NCI-H748 (cell line): ENCODE measurements around the gene IFITM1.
"Not testable (repeated sequence)": the region's sequence is repeated elsewhere in the genome, so short reads cannot be mapped to it uniquely, and the experiment has no call there.

Source experiments
- DNase-seq: peaks from one replicate; lab custom pipeline; 2025; ENCODE audit not compliant: unreplicated experiment; lab: John Stamatoyannopoulos, UW

IFITM1 gene

GRCh38 chr11:293852-294661, 19.8 kb upstream of the IFITM1 start:
- no peak for DNase-seq

DNA sequence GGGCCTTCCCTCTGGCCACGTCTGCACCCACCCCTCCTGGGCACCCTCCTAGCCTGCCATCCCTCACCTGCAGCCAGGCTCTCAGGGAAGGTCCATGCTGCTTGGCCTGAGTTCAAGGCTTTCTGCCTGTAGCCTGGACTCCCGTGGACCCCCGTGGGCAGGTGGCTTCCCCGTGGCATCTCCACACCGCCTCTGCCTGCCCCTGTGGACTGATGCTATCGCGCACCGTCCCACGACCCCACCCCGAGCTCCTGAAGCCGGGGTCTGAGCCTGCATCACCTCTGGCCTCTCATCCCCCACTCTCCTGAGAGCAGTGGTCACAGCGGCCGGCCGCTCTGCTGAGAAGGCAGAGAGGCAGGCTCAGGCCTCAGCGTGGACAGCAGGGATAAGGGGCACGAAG, 19.1 kb upstream of the IFITM1 start:
- DNase-seq: no peak

DNA sequence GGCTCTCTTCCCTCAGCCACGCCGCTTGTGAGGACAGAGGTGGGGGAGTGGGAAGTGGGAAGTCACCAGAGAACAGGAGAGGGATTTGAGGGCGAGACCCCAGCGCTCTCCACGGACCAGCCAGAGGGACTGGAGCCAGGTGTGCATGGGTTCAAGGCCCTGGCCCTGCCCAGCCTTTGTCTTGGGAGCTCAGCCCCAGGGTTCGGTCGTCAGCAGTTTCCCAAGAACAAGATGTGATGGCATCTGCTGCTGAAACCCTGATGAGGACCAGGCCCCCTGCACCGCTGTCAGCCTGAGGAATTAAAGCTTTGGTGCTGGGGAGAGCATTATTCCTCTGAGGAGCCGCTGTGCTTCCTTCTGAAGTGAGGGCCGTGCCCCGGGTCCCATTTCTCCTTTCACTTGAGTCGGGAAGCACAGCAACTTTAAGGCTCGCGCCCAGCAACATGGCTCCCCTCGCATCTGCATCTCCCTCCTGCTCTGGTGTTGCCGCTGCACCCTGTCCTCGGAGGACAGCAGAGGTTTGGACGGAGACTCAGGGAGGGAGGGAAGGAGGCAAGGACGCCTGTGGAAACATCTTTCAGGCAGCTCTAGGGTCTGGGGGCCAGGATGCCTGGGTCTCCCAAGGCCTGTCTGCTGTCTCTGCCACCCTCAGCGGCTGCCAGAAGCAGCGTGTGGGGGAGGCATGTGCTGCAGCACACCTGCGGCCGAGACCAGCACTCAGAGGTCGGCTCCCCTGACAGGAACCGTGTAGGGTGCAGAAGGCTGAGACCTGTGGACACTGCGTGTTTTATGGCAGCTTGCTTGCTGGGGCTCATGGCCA, 18.3 kb upstream of the IFITM1 start:
- no peak for DNase-seq

DNA sequence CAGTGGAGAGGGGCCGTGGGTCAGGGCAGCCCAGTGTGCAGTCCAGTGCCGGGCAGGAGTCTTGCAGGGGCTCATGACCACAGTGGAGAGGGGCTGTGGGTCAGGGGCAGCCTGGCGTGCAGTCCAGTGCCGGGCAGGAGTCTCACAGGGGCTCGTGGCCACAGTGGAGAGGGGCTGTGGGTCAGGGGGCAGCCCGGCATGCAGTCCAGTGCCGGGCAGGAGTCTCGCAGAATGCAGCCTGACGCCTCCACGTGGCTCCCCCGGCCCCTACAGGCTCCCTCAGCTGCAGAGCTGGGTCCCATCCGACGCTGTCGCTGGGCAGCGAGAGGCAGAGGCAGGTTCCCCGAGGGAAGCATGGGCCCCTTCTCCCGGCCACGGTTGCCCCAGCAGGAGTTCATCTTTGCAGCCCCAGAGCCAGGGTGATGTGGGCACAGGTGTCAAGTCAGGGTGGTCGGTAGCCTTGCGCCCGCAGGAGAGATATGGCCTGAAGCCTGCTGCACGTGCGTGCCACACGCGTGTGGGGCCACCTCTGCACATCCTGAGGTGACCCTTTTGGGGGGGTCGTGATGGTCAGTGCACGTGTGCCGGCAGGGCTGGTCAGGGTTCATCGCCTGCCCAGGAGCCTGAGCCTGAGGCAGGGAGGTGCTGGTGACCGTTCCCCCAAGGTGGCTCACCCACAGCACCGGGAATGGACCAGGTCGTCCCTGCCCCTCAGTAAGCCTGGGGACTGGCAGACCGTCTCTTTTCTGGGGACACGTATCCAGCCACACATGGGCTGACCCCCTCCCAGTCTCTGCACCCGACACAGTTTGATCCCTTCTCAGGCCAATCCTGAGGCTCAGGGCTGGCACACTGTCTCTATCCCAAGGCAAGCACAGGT, 17.4 kb upstream of the IFITM1 start:
- DNase-seq: no peak

DNA sequence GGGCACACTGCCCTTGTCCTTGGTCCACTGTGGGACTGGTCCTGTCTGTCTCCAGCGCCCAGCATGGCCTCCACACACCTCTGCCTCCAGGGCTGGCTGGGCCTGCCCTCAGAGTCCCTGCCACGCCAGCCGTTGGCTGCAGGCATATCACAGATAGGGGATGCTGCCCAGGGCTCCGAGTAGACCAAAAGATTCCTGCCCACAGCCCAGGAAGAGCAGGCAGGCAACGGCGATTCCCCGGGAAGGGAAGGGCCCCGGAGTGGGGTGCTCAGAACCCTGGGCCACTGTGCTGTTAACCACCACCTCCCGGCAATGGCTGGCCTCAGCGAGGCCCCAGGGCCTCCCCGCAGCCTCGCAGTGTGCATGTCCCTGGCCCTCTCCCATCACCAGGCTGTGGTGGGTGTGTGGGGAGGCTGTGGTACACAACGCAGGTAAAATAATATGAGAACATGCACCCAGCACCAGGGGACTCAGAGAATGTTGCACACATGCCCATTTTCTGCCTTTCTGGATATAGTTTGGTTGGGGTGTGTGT, 16.7 kb upstream of the IFITM1 start:
- no peak for DNase-seq

DNA sequence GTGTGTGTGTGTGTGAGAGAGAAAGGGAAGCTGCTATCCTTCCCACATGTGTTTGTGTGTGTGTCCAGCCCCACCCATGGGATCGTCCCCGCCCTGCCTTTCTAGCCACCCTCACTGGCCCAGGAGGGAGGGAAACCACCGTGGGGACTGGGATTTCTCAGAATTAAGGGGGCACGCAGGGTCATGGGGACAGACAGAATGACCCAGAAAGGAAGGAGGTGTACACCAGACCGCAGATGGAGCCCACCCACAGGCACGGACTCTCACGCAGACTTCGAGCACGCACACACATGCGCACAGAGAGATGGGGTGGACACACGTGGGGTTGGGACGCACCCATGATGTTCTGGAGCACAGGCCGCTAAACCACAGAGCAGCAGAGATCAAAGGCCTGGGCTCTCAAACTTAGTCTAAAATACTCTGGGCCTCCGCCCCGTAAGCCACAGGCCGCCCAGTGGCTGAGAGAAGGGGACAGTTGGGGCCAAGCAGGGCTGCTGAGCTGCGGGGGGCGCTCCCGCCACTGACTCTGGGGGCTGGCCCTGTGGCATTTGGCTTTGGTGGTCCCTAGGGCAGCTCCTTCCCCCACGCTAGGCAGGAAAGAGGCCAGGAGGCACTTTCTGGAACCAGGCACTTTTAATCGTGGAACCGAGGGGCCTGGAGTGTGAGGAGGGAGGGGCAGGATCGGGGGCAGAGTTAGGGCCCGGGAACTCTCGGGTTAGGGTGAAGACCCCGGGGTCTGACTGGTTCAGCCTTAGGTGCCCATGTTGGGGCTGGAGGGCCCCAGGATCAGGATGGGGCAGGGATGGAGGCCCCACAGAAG, 16.0 kb upstream of the IFITM1 start:
- no peak for DNase-seq

- no peak for DNase-seq
These were observed 15.3 kb upstream of the IFITM1 start for GRCh38 chr11:298406-299065.

GRCh38 chr11:299081-299891, 14.6 kb upstream of the IFITM1 start, which contains the start of gene IFITM5:
Gene IFITM5, minus strand, starts transcription at chr11:299526. Its CDS starts 36 bp downstream, at chr11:299490.
- DNase-seq: no peak

- no peak for DNase-seq
These were observed 13.7 kb upstream of the IFITM1 start for GRCh38 chr11:299951-300735.

DNA sequence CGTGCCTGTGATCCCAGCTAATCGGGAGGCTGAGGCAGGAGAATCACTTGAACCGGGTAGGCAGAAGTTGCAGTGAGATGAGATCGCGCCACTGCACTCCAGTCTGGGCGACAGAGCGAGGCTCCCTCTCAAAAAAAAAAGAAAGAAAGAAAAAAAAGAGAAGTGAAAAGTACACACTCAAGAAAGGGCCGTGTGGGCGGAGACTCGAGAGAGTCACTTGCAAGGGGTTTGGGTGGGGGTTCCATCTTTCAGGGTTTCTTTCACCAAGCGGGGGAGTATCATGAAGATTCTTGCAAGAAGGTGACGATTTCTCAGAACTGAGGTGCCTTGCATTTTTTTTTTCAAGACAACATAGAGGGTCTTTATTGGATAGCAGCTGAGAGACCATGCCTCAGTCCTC, 10.5 kb upstream of the IFITM1 start:
- DNase-seq: no peak

DNA sequence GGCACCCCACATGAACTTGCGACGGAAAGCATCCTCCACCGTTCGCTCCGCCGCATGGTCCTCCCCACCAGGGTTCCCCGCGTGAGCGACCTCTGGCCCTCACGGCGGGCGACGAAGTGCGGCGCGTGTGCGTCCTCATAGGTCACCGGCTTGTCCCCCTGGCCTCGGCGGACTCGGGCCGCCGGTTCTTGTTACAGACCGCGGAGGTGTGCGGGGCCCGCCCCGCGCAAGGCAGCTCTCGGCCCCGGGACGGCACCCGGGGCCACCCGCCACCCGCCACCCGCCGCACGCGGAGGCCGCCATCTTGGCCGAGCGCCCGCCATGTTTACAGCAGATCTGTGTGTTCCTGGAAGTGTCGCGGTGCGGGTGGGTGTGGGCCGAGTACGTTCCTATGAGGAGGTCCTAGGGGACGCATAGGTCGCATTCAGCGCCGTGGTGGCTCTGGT, 9.8 kb upstream of the IFITM1 start:
- no peak for DNase-seq

GRCh38 chr11:304915-305843, 8.7 kb upstream of the IFITM1 start:
- peak; percentile 41 for DNase-seq

DNA sequence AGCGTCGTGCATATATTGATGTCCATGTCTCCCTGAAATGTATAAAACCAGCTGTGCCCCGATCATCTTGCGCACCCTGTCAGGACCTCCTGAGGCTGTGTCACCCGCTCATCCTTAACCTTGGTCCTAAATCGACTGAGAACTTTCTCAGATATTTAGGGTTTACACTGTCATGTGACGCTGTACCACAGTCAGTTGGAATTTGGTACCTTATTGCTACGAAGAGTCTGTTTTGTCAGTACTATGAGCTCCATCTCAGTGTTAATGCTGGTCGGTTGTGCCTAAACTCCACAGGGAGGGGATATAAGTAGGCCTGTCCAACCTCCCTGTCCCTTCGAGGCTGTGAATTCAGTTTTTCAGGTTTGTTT, 8.0 kb upstream of the IFITM1 start:
- no peak for DNase-seq

DNA sequence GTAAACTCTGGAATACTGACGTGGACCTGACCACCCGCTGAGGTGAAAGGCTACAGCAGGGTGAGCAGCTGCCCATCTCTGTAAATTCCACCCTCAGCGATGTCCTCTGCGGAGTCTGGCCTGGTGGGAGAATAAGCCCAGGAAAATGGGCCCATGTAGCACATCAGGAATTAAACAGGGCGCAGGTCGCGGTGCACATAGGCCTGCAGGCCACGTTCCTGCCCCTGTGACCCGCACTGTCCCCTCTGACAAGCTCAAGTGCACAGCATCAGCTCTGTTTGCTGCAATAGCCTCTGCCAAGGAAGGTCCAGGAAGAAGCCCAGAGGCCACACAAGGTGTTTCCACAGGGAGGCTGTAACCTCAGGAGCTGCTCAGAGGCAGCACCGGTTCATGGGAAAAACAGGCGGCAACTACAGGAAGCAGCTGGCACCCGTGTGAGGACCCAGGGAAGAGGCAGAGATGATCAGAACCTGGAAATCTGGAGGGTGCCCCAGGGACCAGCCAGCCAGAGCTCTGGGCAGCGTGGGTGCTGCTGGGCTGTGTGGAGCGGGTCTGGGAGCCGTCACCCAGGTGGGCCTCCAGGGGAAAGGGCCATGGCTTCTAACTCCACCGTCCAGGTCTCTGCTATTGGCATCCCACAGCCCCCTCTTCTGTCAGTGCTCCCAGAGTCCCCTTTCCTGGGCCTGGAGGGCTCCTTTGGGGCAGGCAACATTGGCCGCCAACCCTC, 7.0 kb upstream of the IFITM1 start:
- DNase-seq: no peak

- DNase-seq: not testable (repeated sequence)
These were observed 5.8 kb upstream of the IFITM1 start, which contains the start of gene IFITM2 for GRCh38 chr11:307766-308708. Gene IFITM2, plus strand, starts transcription at chr11:307816. Its CDS starts 377 bp downstream, at chr11:308193.
